OCI-LY7 (cell line): Measurements from ENCODE around the gene PPM1L. TPM values are rescaled to one million over a fixed set of nuclear protein-coding genes. Genes with fewer than 3 reads are reported as not detected.

Source experiments
- BruUV-seq: library from RNA; stranded (reverse); fragments of 400-500 nt; replicated peaks from 2 replicates; lab custom pipeline; 2021; lab: Mats Ljungman, UMichigan
- CTCF ChIA-PET: fragments of 300-600 bp; sonication (Branson Sonifier 250); formaldehyde crosslinking; loops from one replicate; lab custom pipeline; 2022; ENCODE audit warnings: antibody characterized with exemption; ENCODE audit not compliant: unreplicated experiment; lab: Charles Lee
- POLR2A ChIA-PET: fragments of 300-600 bp; sonication (Branson Sonifier 250); formaldehyde crosslinking; loops from one replicate; lab custom pipeline; 2022; ENCODE audit warnings: antibody characterized with exemption; lab: Charles Lee
- DNase-seq: peaks from one replicate; pipeline ENCODE4 v3.0.0-alpha.2; 2015; ENCODE audit warnings: low spot score
- H2AFZ ChIP-seq: fragments of 200-600 bp; sonication (generic), shearing (Covaris generic); 2 replicates; pipeline ENCODE4 v1.6.1; 2014; ENCODE audit warnings: mild to moderate bottlenecking, antibody characterized with exemption, low read length, moderate library complexity
- H3K27ac ChIP-seq: fragments of 200-600 bp; sonication (generic); 2 replicates; pipeline ENCODE4 v1.5.1; 2014; ENCODE audit warnings: mixed run types, low read depth, mild to moderate bottlenecking, moderate library complexity, low read length, inconsistent platforms; ENCODE audit not compliant: poor library complexity, severe bottlenecking
- H3K36me3 ChIP-seq: fragments of 200-600 bp; sonication (generic); 2 replicates; pipeline ENCODE4 v1.6.1; 2014; ENCODE audit warnings: mild to moderate bottlenecking, antibody characterized with exemption, low read length, moderate library complexity, mixed read lengths; ENCODE audit not compliant: insufficient read depth
- H3K4me1 ChIP-seq: fragments of 200-600 bp; sonication (generic); 2 replicates; pipeline ENCODE4 v1.5.1; 2014; ENCODE audit warnings: mild to moderate bottlenecking, low read length; ENCODE audit not compliant: insufficient read depth, poor library complexity, severe bottlenecking
- H3K4me2 ChIP-seq: fragments of 200-600 bp; sonication (generic); 2 replicates; pipeline ENCODE4 v1.6.1; 2014; ENCODE audit warnings: mild to moderate bottlenecking, low read length
- H3K4me3 ChIP-seq: fragments of 200-600 bp; sonication (generic); 2 replicates; pipeline ENCODE4 v1.5.1; 2014; ENCODE audit warnings: mild to moderate bottlenecking, low read depth, low read length; ENCODE audit not compliant: poor library complexity, severe bottlenecking
- H3K79me2 ChIP-seq: fragments of 200-600 bp; sonication (generic); 2 replicates; pipeline ENCODE4 v1.6.1; 2016; ENCODE audit warnings: low read depth, mild to moderate bottlenecking, low read length, moderate library complexity, mixed read lengths; ENCODE audit not compliant: insufficient read depth
- H3K9me2 ChIP-seq: fragments of 200-600 bp; sonication (generic); 2 replicates; pipeline ENCODE4 v1.6.1; 2016; ENCODE audit warnings: mild to moderate bottlenecking, low read length, mixed read lengths; ENCODE audit not compliant: insufficient read depth
- H3K9me3 ChIP-seq: fragments of 200-600 bp; sonication (generic); 2 replicates; pipeline ENCODE4 v1.6.1; 2014; ENCODE audit warnings: mild to moderate bottlenecking, mixed run types, low read length, mixed read lengths
- H4K20me1 ChIP-seq: fragments of 200-600 bp; sonication (generic); 2 replicates; pipeline ENCODE4 v1.6.1; 2014; ENCODE audit warnings: mild to moderate bottlenecking, antibody characterized with exemption, low read length, moderate library complexity, mixed read lengths; ENCODE audit not compliant: insufficient read depth
- CTCF ChIP-seq: fragments of 200-600 bp; sonication (generic); conservative IDR thresholded peaks from 2 replicates; pipeline ENCODE4 v1.5.1; 2014; ENCODE audit warnings: mild to moderate bottlenecking, antibody characterized with exemption, low read length, moderate library complexity, mixed read lengths
- EZH2phosphoT487 ChIP-seq: fragments of 200-600 bp; sonication (generic); IDR thresholded peaks from 2 replicates; pipeline ENCODE4 v1.6.1; 2018; ENCODE audit warnings: low read depth, borderline replicate concordance, mild to moderate bottlenecking, mixed run types, antibody characterized with exemption, low read length, moderate library complexity, mixed read lengths
- intact Hi-C: fragments of 100-400 bp; cut with micrococcal nuclease; formaldehyde crosslinking; loops from one replicate; pipeline ENCODE4 v1.10.0; 2022; ENCODE audit not compliant: unreplicated experiment
- total RNA-seq, 2 experiments: library from RNA; depleted of rRNA in 1 of 2; stranded (reverse); fragments of >200 nt in 1 of 2; shearing (Covaris generic) in 1 of 2; gene quantifications; 2 replicates each; pipeline ENCODE4 v1.2.3, GENCODE V29; 2014 to 2022

PPM1L gene
- total RNA-seq, 2 experiments from 2014 or later, result 10.3 to 14.7 TPM

GRCh38 chr3:160796089-160796812, 40.2 kb downstream of the PPM1L start:
- Histone ChIP-seq H3K4me1 (no peaks in the 10 kb centered on the region), H4K20me1 (peaks cover 6% of the 10 kb centered on the region; the same call in 1 of the 2 replicates), H3K79me2 (no peaks in the 10 kb centered on the region), H3K36me3 (no peaks in the 10 kb centered on the region), H3K9me2 (no peaks in the 10 kb centered on the region), H3K4me2 (no peak overlapping the region), H3K9me3 (no peaks in the 10 kb centered on the region), H2AFZ (no peak overlapping the region), H3K27ac (no peak overlapping the region), H3K4me3 (no peak overlapping the region)
- ChIA-PET POLR2A (interaction anchor here (0.9 to 1.2 kb wide), 2 partner anchors 35 to 44 kb away, joined by 3 read pairs; no protein-coding TSS in a partner anchor), CTCF (no interaction called here)
- no peak for TF ChIP-seq EZH2phosphoT487
- TF ChIP-seq CTCF, result no peak
- no TSS peak for BruUV-seq
- no peak for DNase-seq
- intact Hi-C loops, result no loop called here

- Histone ChIP-seq H3K79me2 (no peaks in the 10 kb centered on the region), H4K20me1 (peaks cover 6% of the 10 kb centered on the region; the same call in 1 of the 2 replicates), H2AFZ (no peak overlapping the region), H3K4me3 (no peak overlapping the region), H3K9me2 (no peaks in the 10 kb centered on the region), H3K27ac (no peak overlapping the region), H3K9me3 (no peaks in the 10 kb centered on the region), H3K36me3 (no peaks in the 10 kb centered on the region), H3K4me2 (no peak overlapping the region), H3K4me1 (no peaks in the 10 kb centered on the region)
- no TSS peak for BruUV-seq
- DNase-seq, result no peak
- TF ChIP-seq EZH2phosphoT487 (no peak), CTCF (no peak)
- POLR2A ChIA-PET, result interaction anchor here (1.2 kb wide), 1 partner anchor 34 kb away, joined by 3 read pairs; no protein-coding TSS in a partner anchor
- intact Hi-C loops, result no loop called here
- CTCF ChIA-PET, result no interaction called here
Measured at GRCh38 chr3:160796813-160797164, 40.8 kb downstream of the PPM1L start.

- Histone ChIP-seq H3K4me1 (no peaks in the 10 kb centered on the region), H3K4me3 (no peak overlapping the region), H3K9me2 (no peaks in the 10 kb centered on the region), H3K9me3 (no peaks in the 10 kb centered on the region), H3K79me2 (no peaks in the 10 kb centered on the region), H2AFZ (no peak overlapping the region), H3K4me2 (no peak overlapping the region), H4K20me1 (peaks cover 6% of the 10 kb centered on the region; the same call in 1 of the 2 replicates), H3K36me3 (no peaks in the 10 kb centered on the region), H3K27ac (no peak overlapping the region)
- intact Hi-C loops, result no loop called here
- POLR2A ChIA-PET, result interaction anchor here (0.5 kb wide), 1 partner anchor 44 kb away, joined by 3 read pairs; no protein-coding TSS in a partner anchor
- CTCF ChIA-PET, result no interaction called here
- BruUV-seq, result no TSS peak
- DNase-seq, result no peak
- TF ChIP-seq CTCF (no peak), EZH2phosphoT487 (no peak)
Measured at GRCh38 chr3:160797356-160797755, 41.3 kb downstream of the PPM1L start.
